ENCODE measurements around the gene DTNBP1.

Gene DTNBP1

GRCh38 chr6:15474196-15474595 is 188.6 kb downstream of the DTNBP1 start:
- no peak for DNase-seq

GRCh38 chr6:15473741-15474161 is 189.1 kb downstream of the DTNBP1 start:
- DNase-seq: no peak

- no peak for DNase-seq
Observed at GRCh38 chr6:15473174-15473573, 189.7 kb downstream of the DTNBP1 start.
